GM13977 (cell line): ENCODE data around the gene COL5A2.

Experiments used
- DNase-seq: peaks from one replicate; pipeline ENCODE4 v3.0.0; 2012; ENCODE audit warnings: low spot score
- in situ Hi-C: fragments of 300-500 bp; cut with MboI; formaldehyde crosslinking; loops from one replicate; pipeline ENCODE4 v1.12.0; 2022; ENCODE audit warnings: low sequenced_read_pairs, low pct_unique_long_range_greater_than_20kb, mixed read lengths, inconsistent platforms; ENCODE audit not compliant: unreplicated experiment
- TF ChIP-seq, protein P1 (sequence below): IDR thresholded peaks from 2 replicates; pipeline ENCODE4 v1.5.1; 2012; ENCODE audit warnings: mild to moderate bottlenecking, control low read depth; ENCODE audit not compliant: insufficient read depth; ENCODE audit errors: extremely low read depth, missing control alignments

Gene COL5A2

DNA sequence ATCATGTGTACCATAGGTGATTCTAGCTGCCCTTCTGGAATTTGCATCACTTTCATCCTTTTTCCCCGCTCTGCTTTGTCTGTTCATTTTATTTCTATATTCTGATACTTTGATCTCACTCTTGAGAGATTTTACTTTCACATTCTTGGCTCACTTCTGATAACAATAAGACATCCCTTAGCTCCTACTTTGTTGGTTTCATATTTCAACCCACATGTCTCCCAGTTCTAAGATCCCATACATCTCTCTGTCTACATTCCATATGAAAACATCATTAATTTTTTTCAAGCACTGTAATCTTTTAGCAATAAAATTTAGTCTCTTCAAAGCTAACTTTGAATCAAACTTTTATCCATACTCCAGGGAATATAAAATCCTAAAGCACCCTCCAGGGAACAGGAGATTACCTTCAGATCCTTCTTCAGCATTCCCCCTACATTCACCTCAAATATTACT lies 129.8 kb downstream of the COL5A2 start:
- DNase-seq: no peak
- in situ Hi-C loops: no loop called here
- TF ChIP-seq, protein P1, sequence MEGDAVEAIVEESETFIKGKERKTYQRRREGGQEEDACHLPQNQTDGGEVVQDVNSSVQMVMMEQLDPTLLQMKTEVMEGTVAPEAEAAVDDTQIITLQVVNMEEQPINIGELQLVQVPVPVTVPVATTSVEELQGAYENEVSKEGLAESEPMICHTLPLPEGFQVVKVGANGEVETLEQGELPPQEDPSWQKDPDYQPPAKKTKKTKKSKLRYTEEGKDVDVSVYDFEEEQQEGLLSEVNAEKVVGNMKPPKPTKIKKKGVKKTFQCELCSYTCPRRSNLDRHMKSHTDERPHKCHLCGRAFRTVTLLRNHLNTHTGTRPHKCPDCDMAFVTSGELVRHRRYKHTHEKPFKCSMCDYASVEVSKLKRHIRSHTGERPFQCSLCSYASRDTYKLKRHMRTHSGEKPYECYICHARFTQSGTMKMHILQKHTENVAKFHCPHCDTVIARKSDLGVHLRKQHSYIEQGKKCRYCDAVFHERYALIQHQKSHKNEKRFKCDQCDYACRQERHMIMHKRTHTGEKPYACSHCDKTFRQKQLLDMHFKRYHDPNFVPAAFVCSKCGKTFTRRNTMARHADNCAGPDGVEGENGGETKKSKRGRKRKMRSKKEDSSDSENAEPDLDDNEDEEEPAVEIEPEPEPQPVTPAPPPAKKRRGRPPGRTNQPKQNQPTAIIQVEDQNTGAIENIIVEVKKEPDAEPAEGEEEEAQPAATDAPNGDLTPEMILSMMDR: no peak

DNA sequence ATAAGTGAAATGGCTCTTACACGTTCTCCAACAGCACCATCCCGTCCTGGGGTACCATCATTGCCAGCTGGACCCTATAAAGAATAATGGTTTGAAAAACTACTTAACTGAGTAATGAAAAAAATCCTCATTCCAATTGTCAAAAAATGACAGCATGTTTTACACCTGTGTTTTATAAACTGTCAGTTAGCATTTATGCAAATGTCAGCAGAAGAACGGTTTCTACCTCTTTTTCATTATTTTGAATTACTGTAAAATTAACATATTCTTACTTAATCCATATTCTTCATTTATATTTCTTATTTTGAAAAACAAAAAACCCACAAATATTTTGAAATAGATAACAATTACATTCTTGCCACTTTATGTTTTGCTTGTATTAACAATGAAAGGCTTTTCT lies 131.4 kb downstream of the COL5A2 start:
- in situ Hi-C loops: no loop called here
- TF ChIP-seq, protein P1: no peak
- DNase-seq: no peak

DNA sequence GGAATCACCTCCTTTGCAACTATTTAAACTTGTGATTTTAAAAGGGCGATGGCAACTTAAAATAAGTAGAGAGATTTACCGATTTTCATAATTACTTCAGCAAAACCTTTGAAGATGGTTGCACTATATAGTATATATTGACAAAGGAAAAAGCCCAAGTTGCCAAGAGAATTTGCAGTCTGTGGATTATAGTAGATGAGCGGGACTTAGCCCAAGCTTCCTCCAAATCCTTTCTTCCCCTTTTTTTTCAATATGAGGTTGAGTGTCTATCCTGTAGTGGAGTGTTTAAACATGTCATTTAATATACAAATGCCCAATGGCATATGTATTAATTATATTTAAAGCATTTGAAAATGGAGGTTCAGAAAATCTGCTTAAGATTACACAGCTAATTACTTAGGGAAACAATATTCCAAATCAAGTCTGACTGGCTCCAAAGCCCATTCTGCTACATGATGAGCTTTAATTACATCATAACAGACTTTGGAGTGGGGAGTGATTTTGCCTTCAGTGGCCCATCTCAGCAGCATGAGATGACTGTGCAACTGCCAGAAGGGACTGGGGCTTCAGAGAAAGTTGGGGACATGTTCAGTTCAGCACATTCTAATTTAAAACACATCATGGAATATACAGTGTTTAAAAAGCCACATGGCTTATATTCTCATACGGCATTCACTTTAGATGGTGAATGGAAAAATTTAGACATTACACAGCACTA lies 132.2 kb downstream of the COL5A2 start:
- TF ChIP-seq, protein P1: no peak
- no peak for DNase-seq
- in situ Hi-C loops: no loop called here

DNA sequence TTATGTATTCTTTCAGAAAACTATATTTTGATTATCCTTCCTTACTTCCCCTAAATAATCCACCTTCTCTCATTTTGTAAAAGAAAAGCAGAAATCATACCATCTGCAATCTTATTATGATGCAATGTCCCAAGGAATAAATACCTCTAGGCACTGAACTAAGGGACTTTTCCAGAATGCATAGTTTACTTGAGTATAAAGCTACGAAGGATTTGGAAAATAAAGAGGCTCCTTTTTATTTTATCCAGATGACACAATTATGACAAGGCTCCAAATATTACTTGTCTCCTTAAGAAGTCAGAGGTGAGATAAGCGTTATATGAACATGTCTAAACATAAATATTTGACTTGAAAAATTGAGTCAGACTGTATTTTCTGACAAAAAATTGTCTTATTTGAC lies 133.2 kb downstream of the COL5A2 start:
- no peak for DNase-seq
- in situ Hi-C loops: no loop called here
- TF ChIP-seq, protein P1: no peak

DNA sequence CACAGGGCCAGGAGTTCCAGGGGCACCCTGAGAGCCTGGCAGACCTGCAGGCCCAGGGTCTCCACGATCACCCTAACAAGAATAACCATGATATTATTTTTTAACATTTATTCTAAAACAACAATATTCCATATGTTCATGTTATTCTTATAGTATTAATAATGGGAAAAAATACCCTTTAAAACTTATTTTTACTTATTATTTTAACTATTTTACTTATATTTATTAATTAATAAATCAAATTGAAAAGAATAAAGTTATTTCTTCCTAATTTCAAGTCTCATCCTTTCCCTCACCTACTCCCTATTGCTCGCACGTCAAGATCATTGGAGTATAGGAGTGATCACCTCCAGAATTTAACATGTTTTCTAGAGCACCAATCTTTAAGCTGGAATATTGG lies 133.7 kb downstream of the COL5A2 start:
- TF ChIP-seq, protein P1: no peak
- in situ Hi-C loops: no loop called here
- DNase-seq: no peak

DNA sequence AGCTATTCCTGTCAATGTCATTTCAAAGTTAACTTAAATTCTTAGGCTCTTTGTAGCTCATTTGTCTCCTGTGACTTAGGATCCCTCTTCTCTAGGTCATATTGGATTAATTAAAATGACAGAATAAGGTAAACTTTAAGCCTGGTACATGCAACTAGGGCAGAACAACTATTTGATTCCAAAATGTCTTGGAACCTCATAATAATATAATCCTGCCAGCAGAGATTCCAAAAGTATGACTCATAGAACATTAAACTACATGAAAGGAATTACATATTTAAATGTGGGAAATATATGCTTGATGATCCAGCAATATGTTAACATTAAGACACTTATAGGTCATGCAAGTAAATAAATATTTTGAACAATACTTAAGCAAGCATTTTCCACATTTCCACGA lies 142.0 kb downstream of the COL5A2 start:
- TF ChIP-seq, protein P1: no peak
- in situ Hi-C loops: no loop called here
- no peak for DNase-seq
